GM12874 (cell line): ENCODE results near the gene EFHB.

Experiments
- CTCF ChIP-seq: IDR thresholded peaks from 2 replicates; pipeline ENCODE4 v1.5.1; 2011; ENCODE audit warnings: low read depth, mild to moderate bottlenecking, control low read depth, low read length, moderate library complexity; ENCODE audit not compliant: insufficient read depth

Gene EFHB

DNA sequence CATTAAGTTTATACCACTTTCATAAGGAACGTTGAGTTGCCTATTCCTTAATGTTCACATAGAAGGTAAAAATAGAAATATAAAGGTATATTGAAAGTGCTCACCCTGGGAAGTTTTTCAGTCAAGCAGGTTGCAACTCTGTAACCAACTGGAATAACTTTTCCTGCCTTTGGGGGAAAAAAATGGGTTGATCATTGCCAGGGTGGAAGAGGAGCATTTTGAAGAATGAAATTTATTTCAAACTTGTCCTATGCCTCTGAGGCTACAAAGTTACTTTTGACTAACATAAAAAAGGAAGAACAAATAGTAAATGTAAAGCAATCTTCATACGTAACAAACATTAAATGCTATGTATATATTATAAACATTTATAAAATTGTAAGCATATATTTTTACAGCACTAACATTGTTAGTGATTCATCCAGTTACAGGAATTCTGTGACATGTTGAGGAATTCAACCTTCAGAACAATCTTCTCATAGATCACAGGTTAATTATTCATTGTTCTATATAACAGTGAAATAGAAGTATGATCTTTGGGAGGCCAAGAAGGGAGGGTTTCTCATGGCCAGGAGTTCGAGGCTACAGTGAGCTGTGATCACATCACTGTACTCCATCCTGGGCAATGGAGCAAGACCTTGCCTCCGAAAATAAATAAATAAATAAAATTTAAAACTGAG lies 13.5 kb downstream of the EFHB start:
- TF ChIP-seq CTCF: no peak

DNA sequence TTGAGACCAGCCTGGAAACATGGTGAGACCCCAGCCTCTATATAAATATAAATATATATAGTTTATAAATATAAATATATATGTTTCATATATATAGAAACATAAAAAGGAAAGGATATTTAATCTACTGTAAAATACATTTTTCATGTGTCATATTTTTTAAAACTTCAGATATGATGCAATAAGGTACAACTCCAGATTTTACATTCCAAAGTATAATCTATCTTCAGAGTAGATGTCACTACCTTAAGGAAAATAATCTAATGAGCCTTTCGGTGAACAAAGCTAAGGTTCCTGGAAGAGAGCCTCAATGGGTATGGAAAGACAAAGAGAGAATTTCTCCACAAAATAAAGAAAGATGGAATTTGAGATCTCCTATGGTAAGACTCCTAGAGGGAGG lies 16.9 kb downstream of the EFHB start:
- no peak for TF ChIP-seq CTCF

DNA sequence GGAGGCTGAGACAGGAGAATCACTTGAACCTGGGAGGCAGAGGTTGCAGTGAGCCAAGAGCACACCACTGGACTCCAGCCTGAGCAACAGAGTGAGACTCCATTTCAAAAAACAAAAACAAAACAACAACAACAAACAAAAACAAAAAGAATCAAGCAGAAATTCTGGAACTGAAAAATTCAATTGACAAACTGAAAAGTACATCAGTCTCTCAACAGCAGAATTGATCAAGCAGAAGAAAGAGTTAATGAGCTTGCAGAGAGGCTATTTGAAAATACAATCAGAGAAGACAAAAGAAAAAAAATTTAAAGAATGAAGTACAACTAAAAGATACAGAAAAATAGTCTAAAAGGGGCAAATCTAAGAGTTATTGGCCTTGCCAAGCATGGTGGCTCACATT lies 22.6 kb downstream of the EFHB start:
- TF ChIP-seq CTCF: no peak

GRCh38 chr3:19907523-19907922 lies 26.5 kb downstream of the EFHB start:
- no peak for TF ChIP-seq CTCF

GRCh38 chr3:19903649-19904048 lies 30.4 kb downstream of the EFHB start:
- no peak for TF ChIP-seq CTCF

DNA sequence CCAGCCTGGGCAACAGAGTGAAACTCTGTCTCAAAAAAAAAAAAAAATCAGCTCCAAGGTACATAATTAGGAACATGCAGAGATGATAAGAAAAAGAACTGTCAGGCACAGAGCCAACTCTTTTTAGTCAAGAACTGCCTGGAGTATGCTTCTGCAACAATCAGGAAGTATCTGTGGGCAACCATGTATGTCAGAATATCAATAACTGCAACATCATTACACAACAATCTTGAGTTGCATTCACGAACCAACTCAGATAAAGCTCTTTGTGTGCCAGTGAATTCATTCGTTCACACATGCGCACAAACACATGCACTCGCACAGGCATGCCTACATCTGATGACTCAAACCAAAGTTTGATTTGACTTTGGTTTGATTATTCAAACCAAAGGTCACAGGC lies 32.1 kb downstream of the EFHB start:
- no peak for TF ChIP-seq CTCF

DNA sequence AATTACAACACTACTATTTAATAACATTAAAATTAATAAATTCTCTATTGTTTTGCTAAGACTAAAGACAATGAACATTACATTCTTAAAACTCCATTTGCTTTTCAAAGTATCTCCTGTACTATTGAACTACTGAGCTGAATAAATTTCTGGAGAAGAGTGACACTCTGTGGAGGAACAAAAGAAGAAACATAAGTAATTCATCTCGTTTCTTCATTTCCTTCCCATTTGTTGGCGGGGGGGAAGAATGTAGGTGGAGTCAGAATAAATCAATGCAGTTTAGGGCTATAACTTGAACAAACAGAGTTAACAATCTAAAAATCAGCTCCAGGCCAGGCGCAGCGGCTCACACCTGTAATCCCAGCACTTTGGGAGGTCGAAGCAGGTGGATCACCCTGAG lies 32.7 kb downstream of the EFHB start:
- no peak for TF ChIP-seq CTCF
